Uterine smooth muscle cell (primary cell): ENCODE measurements around the gene SACM1L. TPM values are rescaled to one million over a fixed set of nuclear protein-coding genes. Genes with fewer than 3 reads are reported as not detected.

ENCODE experiments used
- total RNA-seq: library from RNA; depleted of rRNA; stranded (reverse); fragments of >200 nt; gene quantifications from 2 replicates; pipeline ENCODE4 v1.2.3, GENCODE V29; 2014

SACM1L gene, protein sequence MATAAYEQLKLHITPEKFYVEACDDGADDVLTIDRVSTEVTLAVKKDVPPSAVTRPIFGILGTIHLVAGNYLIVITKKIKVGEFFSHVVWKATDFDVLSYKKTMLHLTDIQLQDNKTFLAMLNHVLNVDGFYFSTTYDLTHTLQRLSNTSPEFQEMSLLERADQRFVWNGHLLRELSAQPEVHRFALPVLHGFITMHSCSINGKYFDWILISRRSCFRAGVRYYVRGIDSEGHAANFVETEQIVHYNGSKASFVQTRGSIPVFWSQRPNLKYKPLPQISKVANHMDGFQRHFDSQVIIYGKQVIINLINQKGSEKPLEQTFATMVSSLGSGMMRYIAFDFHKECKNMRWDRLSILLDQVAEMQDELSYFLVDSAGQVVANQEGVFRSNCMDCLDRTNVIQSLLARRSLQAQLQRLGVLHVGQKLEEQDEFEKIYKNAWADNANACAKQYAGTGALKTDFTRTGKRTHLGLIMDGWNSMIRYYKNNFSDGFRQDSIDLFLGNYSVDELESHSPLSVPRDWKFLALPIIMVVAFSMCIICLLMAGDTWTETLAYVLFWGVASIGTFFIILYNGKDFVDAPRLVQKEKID
- total RNA-seq = 46.8 and 50.2 TPM in 2 replicates

DNA sequence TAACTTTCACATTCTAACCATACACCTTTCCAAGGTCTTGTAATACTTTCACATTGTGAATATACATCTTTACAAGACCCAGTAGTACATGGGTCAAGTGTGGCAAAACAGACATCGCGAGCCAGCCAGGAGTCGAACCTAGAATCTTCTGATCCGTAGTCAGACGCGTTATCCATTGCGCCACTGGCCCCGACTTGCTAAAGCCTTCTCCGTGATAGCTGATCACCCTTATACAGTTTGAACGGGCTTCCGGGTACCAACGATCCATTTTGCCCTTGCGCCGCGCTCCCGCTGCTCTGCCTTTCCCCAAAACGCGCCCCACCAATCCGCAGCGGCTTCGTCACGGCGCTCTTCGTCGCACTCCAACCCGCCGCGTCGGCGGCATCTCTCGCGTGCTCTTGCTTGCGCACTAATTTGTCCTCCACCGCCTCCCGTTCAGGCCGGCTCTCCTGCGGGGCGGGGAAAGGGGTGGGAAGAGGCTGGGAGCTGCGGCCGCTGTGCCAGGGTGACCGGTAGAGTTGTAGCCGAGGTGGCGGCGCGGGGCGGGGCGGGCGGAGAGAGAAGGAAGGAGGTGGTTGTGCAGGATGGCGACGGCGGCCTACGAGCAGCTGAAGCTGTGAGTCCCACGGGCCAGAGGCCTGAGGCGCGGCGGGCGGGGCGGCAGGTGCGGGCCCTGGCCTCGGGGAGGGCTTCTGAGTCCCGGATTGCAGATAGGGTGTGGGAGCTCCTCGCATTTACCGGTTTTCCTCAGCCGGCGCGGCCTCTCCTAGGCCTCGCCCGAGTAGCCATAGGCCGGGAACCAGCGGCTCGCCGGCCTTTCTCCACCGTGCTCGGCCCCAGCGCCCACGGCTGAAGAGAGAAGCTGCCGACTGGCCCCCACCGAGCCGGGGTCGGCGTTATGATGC is at the start of gene SACM1L:
TSS of gene SACM1L (plus strand) at position 515 of the 905 bp plus-strand sequence. CDS start at position 585, 70 bp downstream.

Other genes starting within 250 kb of the SACM1L start
- gene LIMD1, start 94.6 kb upstream of the SACM1L start, total RNA-seq = 13.9 and 22.0 TPM in 2 replicates
- gene SLC6A20, start 107.1 kb downstream of the SACM1L start, total RNA-seq = not detected in 2 replicates
- gene LZTFL1, start 152.7 kb downstream of the SACM1L start, total RNA-seq = 14.8 and 19.7 TPM in 2 replicates
- not detected in 2 replicates for gene CCR9, start 197.1 kb downstream of the SACM1L start, total RNA-seq